OCI-LY3 (cell line): ENCODE data around the gene TMEM255B.
"Not testable (repeated sequence)": the region's sequence is repeated elsewhere in the genome, so short reads cannot be mapped to it uniquely, and the experiment has no call there.

Experiments used
- H2AFZ ChIP-seq: fragments of 200-600, 300-600 bp; shearing (Covaris generic); 2 replicates; pipeline ENCODE4 v1.6.0; 2014; ENCODE audit warnings: antibody characterized with exemption, low read depth, low read length
- H3K27ac ChIP-seq: fragments of 200-600, 300-600 bp; sonication (generic); 2 replicates; pipeline ENCODE4 v1.5.1; 2014; ENCODE audit warnings: mild to moderate bottlenecking, low read length, moderate library complexity, mixed read lengths
- H3K27me3 ChIP-seq: fragments of 200-600, 300-600 bp; sonication (generic); 2 replicates; pipeline ENCODE4 v1.6.1; 2014; ENCODE audit warnings: low read depth, low read length, mixed read lengths
- H3K36me3 ChIP-seq: fragments of 200-600, 300-600 bp; sonication (generic); replicated peaks from 2 replicates; pipeline ENCODE3; 2014; ENCODE audit warnings: low read depth, low read length, mixed read lengths
- H3K4me1 ChIP-seq: fragments of 300-600, 200-600 bp; sonication (generic); 2 replicates; pipeline ENCODE4 v1.6.1; 2014; ENCODE audit warnings: low read length, mixed read lengths
- H3K4me2 ChIP-seq: fragments of 200-600, 300-600 bp; sonication (generic); 2 replicates; pipeline ENCODE4 v1.6.1; 2014; ENCODE audit warnings: low read length, mixed read lengths
- H3K4me3 ChIP-seq: fragments of 300-600, 200-600 bp; sonication (generic); 2 replicates; pipeline ENCODE4 v1.5.1; 2014; ENCODE audit warnings: antibody characterized with exemption, mild to moderate bottlenecking, low read length, moderate library complexity
- H3K79me2 ChIP-seq: fragments of 300-600, 200-600 bp; shearing (Covaris generic); 2 replicates; pipeline ENCODE4 v1.6.1; 2014; ENCODE audit warnings: mild to moderate bottlenecking, low read length, mixed read lengths
- H3K9ac ChIP-seq: fragments of 300-600, 200-600 bp; shearing (Covaris generic); 2 replicates; pipeline ENCODE4 v1.6.0; 2014; ENCODE audit warnings: mild to moderate bottlenecking, low read length, moderate library complexity
- H3K9me3 ChIP-seq: fragments of 200-600, 300-600 bp; shearing (Covaris generic); 2 replicates; pipeline ENCODE4 v1.6.1; 2014; ENCODE audit warnings: low read length, mixed read lengths; ENCODE audit not compliant: insufficient read depth
- H4K20me1 ChIP-seq: fragments of 200-600, 300-600 bp; sonication (generic); 2 replicates; pipeline ENCODE4 v1.6.1; 2016; ENCODE audit warnings: low read length, mixed read lengths; ENCODE audit not compliant: insufficient read depth
- CTCF ChIP-seq: fragments of 200-600, 300-600 bp; sonication (generic); IDR thresholded peaks from 2 replicates; pipeline ENCODE4 v1.5.1; 2014; ENCODE audit warnings: antibody characterized with exemption, low read length, low read depth
- EZH2phosphoT487 ChIP-seq: fragments of 200-600 bp; shearing (Covaris generic); IDR thresholded peaks from 2 replicates; pipeline ENCODE4 v1.6.1; 2018; ENCODE audit warnings: antibody characterized with exemption, mixed run types, low read depth

Gene TMEM255B

GRCh38 chr13:113786262-113786841 is 27.3 kb downstream of the TMEM255B start:
- Histone ChIP-seq H3K27me3 (peaks cover 22% of the 10 kb centered on the region), H3K9me3 (no peaks in the 10 kb centered on the region; the same call in 1 of the 2 replicates)

GRCh38 chr13:113787694-113788093 is 28.7 kb downstream of the TMEM255B start:
- H3K27me3 ChIP-seq = peaks cover 18% of the 10 kb centered on the region
- no peaks in the 10 kb centered on the region for H3K36me3 ChIP-seq
- H3K9ac ChIP-seq = no peak overlapping the region
- H4K20me1 ChIP-seq = no peaks in the 10 kb centered on the region
- H3K9me3 ChIP-seq = no peaks in the 10 kb centered on the region; the same call in 1 of the 2 replicates
- no peak overlapping the region for H3K27ac ChIP-seq
- H3K4me1 ChIP-seq = no peaks in the 10 kb centered on the region
- H3K4me2 ChIP-seq = no peak overlapping the region
- H3K4me3 ChIP-seq = no peak overlapping the region
- no peak overlapping the region for H2AFZ ChIP-seq
- H3K79me2 ChIP-seq = no peaks in the 10 kb centered on the region
- TF ChIP-seq EZH2phosphoT487 = no peak
- TF ChIP-seq CTCF = no peak

More at GRCh38 chr13:113786262-113786841, 27.3 kb downstream of the TMEM255B start:
- no peak overlapping the region for H2AFZ ChIP-seq
- TF ChIP-seq CTCF (no peak), EZH2phosphoT487 (no peak)
- H3K27ac ChIP-seq = no peak overlapping the region
- no peaks in the 10 kb centered on the region for H3K4me1 ChIP-seq
- H3K9ac ChIP-seq = no peak overlapping the region
- no peaks in the 10 kb centered on the region for H3K36me3 ChIP-seq
- H3K79me2 ChIP-seq = no peaks in the 10 kb centered on the region
- H3K4me3 ChIP-seq = no peak overlapping the region
- no peak overlapping the region for H3K4me2 ChIP-seq
- no peaks in the 10 kb centered on the region for H4K20me1 ChIP-seq

- TF ChIP-seq CTCF (no peak), EZH2phosphoT487 (no peak)
- Histone ChIP-seq H3K9me3 (no peaks in the 10 kb centered on the region; the same call in 1 of the 2 replicates), H3K9ac (no peak overlapping the region), H3K79me2 (no peaks in the 10 kb centered on the region), H3K27ac (no peak overlapping the region), H3K4me2 (no peak overlapping the region), H3K36me3 (no peaks in the 10 kb centered on the region), H3K4me3 (no peak overlapping the region), H3K27me3 (peaks cover 17% of the 10 kb centered on the region), H3K4me1 (no peaks in the 10 kb centered on the region), H2AFZ (no peak overlapping the region), H4K20me1 (no peaks in the 10 kb centered on the region)
These were observed 29.5 kb downstream of the TMEM255B start for GRCh38 chr13:113788413-113789135.

GRCh38 chr13:113789167-113789566 is 30.1 kb downstream of the TMEM255B start:
- H3K4me3 ChIP-seq = no peak overlapping the region
- peaks cover 14% of the 10 kb centered on the region; the same call in 1 of the 2 replicates for H3K27me3 ChIP-seq
- TF ChIP-seq CTCF (no peak), EZH2phosphoT487 (no peak)

GRCh38 chr13:113789931-113790330 is 30.9 kb downstream of the TMEM255B start:
- H3K27me3 ChIP-seq, H3K9ac ChIP-seq, H3K4me2 ChIP-seq, H3K27ac ChIP-seq, H3K79me2 ChIP-seq, H3K4me1 ChIP-seq, H2AFZ ChIP-seq, H3K9me3 ChIP-seq, H3K36me3 ChIP-seq, H4K20me1 ChIP-seq, H3K4me3 ChIP-seq: not testable (repeated sequence)

More at GRCh38 chr13:113789167-113789566, 30.1 kb downstream of the TMEM255B start:
- no peaks in the 10 kb centered on the region for H3K36me3 ChIP-seq
- no peaks in the 10 kb centered on the region for H3K79me2 ChIP-seq
- H3K27ac ChIP-seq = no peak overlapping the region
- no peak overlapping the region for H3K9ac ChIP-seq
- H2AFZ ChIP-seq = no peak overlapping the region
- H4K20me1 ChIP-seq = no peaks in the 10 kb centered on the region
- no peaks in the 10 kb centered on the region; the same call in 1 of the 2 replicates for H3K9me3 ChIP-seq
- H3K4me2 ChIP-seq = no peak overlapping the region
- no peaks in the 10 kb centered on the region for H3K4me1 ChIP-seq
